GM10248 (cell line): ENCODE data around the gene GNB2.

Source experiments
- CTCF ChIA-PET: fragments of 300-600 bp; sonication (Branson Sonifier 250); formaldehyde crosslinking; extraction: SDS; loops from one replicate; lab custom pipeline; 2021; ENCODE audit warnings: antibody characterized with exemption; lab: Yijun Ruan, JAX
- POLR2A ChIA-PET: fragments of 350-650 bp; sonication (Branson Sonifier 250); formaldehyde crosslinking; extraction: SDS; loops from one replicate; lab custom pipeline; 2020; ENCODE audit warnings: antibody characterized with exemption; lab: Yijun Ruan, JAX
- DNase-seq: peaks from one replicate; pipeline ENCODE4 v3.0.0; 2012; ENCODE audit errors: extremely low spot score
- CTCF ChIP-seq: IDR thresholded peaks from 2 replicates; pipeline ENCODE4 v1.5.1; 2012; ENCODE audit warnings: mild to moderate bottlenecking, low read depth; ENCODE audit errors: extremely low read depth, missing control alignments, control extremely low read depth

Gene GNB2

GRCh38 chr7:100673302-100673941 is at the start of gene GNB2:
Gene GNB2 (plus strand): TSS chr7:100673740. CDS start chr7:100676266, 2,526 bp downstream.
- ChIA-PET POLR2A (interaction anchor here (0.5 to 1.0 kb wide), 2 partner anchors 9 to 87 kb away, joined by 3 read pairs; partner anchors contain the start of gene FBXO24), CTCF (interaction anchor here (0.6 to 1.5 kb wide), 5 partner anchors 17 to 110 kb away, joined by 3 to 5 read pairs (median 3); no protein-coding TSS in a partner anchor)
- peak; percentile 97 for DNase-seq
- TF ChIP-seq CTCF = no peak

GRCh38 chr7:100623951-100624824 is 49.4 kb upstream of the GNB2 start:
- CTCF ChIA-PET = interaction anchor here (2.7 kb wide), 1 partner anchor 10 kb away, joined by 8 read pairs; no protein-coding TSS in a partner anchor
- TF ChIP-seq CTCF = no peak
- POLR2A ChIA-PET = no interaction called here
- no peak for DNase-seq

- DNase-seq = no peak
- ChIA-PET POLR2A (interaction anchor here (0.8 kb wide), 1 partner anchor 151 kb away, joined by 5 read pairs; no protein-coding TSS in a partner anchor), CTCF (interaction anchor here (1.1 to 2.7 kb wide), 7 partner anchors 8 to 156 kb away, joined by 3 to 10 read pairs (median 4); partner anchors contain the start of gene POP7)
- no peak for TF ChIP-seq CTCF
Observed at GRCh38 chr7:100626055-100626454, 47.5 kb upstream of the GNB2 start.

- ChIA-PET POLR2A (no interaction called here), CTCF (interaction anchor here (1.1 to 2.7 kb wide), 7 partner anchors 8 to 157 kb away, joined by 3 to 10 read pairs (median 4); partner anchors contain the start of gene POP7)
- TF ChIP-seq CTCF = no peak
- peak; percentile 97 for DNase-seq
Observed at GRCh38 chr7:100626530-100627237, 46.9 kb upstream of the GNB2 start.

- no peak for TF ChIP-seq CTCF
- DNase-seq = no peak
- ChIA-PET POLR2A (no interaction called here), CTCF (interaction anchor here (2.2 kb wide), 1 partner anchor 78 kb away, joined by 10 read pairs; the partner anchor contains the start of gene POP7)
Observed at GRCh38 chr7:100627238-100627549, 46.3 kb upstream of the GNB2 start.
